GM20000 (cell line): ENCODE results near the gene CCDC57.
A peak's percentile ranks its signal among the peaks of the same experiment; 100 is the strongest.

Experiments
- DNase-seq: peaks from one replicate; pipeline ENCODE4 v3.0.0; 2012; ENCODE audit warnings: low spot score
- CTCF ChIP-seq: IDR thresholded peaks from 2 replicates; pipeline ENCODE4 v1.5.1; 2012; ENCODE audit warnings: mild to moderate bottlenecking, control low read depth; ENCODE audit errors: extremely low read depth, missing control alignments

Gene CCDC57

GRCh38 chr17:82222816-82223215 lies 10.2 kb upstream of the CCDC57 start:
- no peak for DNase-seq
- no peak for TF ChIP-seq CTCF

DNA sequence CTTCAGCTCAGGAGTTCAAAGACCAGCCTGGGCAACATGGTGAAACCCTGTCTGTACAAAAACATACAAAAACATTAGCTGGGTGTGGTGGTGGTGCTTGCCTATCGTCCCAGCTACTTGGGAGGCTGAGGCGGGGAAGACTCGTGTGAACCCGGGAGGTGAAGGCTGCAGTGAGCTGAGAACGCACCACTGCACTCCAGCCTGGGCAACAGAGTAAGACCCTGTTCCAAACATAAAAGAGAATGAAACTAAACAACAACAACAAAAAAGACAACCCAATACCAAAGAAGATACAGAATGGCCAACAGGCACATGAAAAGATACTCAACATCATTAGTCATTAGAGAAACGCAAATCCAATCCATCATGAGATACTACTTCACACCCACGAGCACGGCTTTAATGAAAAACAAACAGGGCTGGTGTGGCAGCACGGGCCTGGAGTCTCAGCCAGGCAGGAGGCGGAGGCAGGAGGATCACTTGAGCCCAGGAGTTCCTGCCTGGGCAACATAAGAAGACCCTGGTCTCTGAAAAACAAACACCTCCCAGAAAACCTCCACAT lies 8.8 kb upstream of the CCDC57 start:
- no peak for DNase-seq
- no peak for TF ChIP-seq CTCF

GRCh38 chr17:82219753-82220709 lies 7.4 kb upstream of the CCDC57 start:
- no peak for TF ChIP-seq CTCF
- DNase-seq, result no peak

- no peak for TF ChIP-seq CTCF
- DNase-seq, result no peak
Observed at GRCh38 chr17:82219083-82219482, 6.4 kb upstream of the CCDC57 start.

DNA sequence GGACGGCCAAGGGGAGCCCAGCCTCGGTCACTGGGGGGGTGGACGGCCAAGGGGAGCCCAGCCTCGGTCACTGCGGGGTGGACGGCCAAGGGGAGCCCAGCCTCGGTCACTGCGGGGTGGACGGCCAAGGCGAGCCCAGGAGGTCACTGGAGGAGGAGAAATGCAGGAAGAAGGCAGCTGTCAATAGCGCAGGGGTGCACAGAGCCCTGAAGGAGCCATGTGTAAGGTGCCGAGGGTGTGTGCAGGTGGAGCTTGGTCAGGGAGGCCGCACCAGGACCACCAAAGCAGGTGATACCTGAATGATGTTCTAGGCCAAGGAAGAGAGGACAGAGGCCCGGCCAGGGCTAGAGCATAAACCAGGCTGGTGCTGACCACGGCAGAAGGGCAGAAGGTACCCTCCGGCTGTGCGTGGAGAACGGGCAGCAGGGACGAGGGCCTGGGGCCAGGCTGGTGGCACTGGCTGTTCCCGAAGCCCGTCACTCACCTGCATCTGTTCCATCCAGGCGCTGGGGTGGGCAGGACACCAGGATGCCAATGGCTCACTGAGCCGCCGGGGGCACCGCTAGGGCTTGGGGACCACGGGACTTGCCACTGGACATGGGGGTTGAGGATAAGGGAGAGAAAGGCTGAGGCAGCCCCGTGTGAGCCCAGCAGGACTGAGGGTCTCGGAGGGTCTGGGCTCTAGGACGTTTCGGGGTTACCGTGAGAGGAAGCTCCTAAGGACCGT lies 5.9 kb upstream of the CCDC57 start:
- no peak for DNase-seq

GRCh38 chr17:82217530-82218204 lies 5.0 kb upstream of the CCDC57 start:
- no peak for TF ChIP-seq CTCF
- peak; percentile 13 for DNase-seq

More for the DNA sequence above, 5.9 kb upstream of the CCDC57 start:
- TF ChIP-seq CTCF, result no peak

GRCh38 chr17:82217120-82217529 lies 4.5 kb upstream of the CCDC57 start:
- no peak for TF ChIP-seq CTCF
- no peak for DNase-seq
